Body of pancreas (tissue), 4 donors: Measurements from ENCODE around the gene CTXN1. TPM values are rescaled to one million over a fixed set of nuclear protein-coding genes. Genes with fewer than 3 reads are reported as not detected.
"Not testable (repeated sequence)": the region's sequence is repeated elsewhere in the genome, so short reads cannot be mapped to it uniquely, and the experiment has no call there.

Source experiments
- ATAC-seq: fragments of 150-250 bp; one replicate; pipeline ENCODE4 v1.9.1; 2016
- DNase-seq, 4 donors: peaks; one replicate each; pipeline ENCODE4 v3.0.0-alpha.2; 2019
- H3K27ac ChIP-seq, 4 donors: fragments of 200-600 bp; sonication (generic); 1 replicate in 3 of 4; 2 replicates in 1 of 4; pipeline versions ENCODE4 v1.5.1 to v1.6.1; 2016 to 2019; ENCODE audit warnings: mild to moderate bottlenecking in 1 of 4, mixed read lengths in 1 of 4, moderate library complexity in 1 of 4
- H3K27me3 ChIP-seq, 2 donors: fragments of 200-600 bp; sonication (generic); one replicate each; pipeline ENCODE4 v1.6.0; 2016; ENCODE audit warnings: mild to moderate bottlenecking in 1 of 2
- H3K36me3 ChIP-seq, 2 donors: fragments of 200-600 bp; sonication (generic); replicated peaks in 1 of 2; 2 replicates each; pipeline ENCODE4 v1.5.1; 2016; ENCODE audit warnings: low read depth in 2 of 2; ENCODE audit not compliant: insufficient read depth in 1 of 2
- H3K4me1 ChIP-seq: fragments of 200-600 bp; sonication (generic); one replicate; pipeline ENCODE4 v1.6.0; 2016
- H3K4me3 ChIP-seq, 2 donors: fragments of 200-600 bp; sonication (generic); 1 replicate in 1 of 2; 2 replicates in 1 of 2; pipeline ENCODE4 v1.5.1; 2016 to 2019
- H3K9me3 ChIP-seq, 3 donors: fragments of 200-600 bp; sonication (generic); 1 replicate in 2 of 3; 2 replicates in 1 of 3; pipeline ENCODE4 v1.5.1; 2016
- CTCF ChIP-seq, 7 experiments: fragments of 450-650 bp in 4 of 7; fragments of 200-600 bp in 3 of 7; sonication (generic) in 3 of 7; IDR thresholded peaks; one replicate each; pipeline ENCODE4 v1.5.1; 2016 to 2019; ENCODE audit warnings: antibody characterized with exemption in 7 of 7
- POLR2A ChIP-seq, 3 donors: fragments of 450-650 bp; IDR thresholded peaks; one replicate each; pipeline ENCODE4 v1.6.1; 2016; ENCODE audit warnings: antibody characterized with exemption in 3 of 3, mild to moderate bottlenecking in 2 of 3
- WGBS, 2 donors: methylation state at CpG; one replicate each; pipeline ENCODE4 v1.1.5; 2017; 5-methylcytosine and 5-hydroxymethylcytosine counted together
- intact Hi-C: fragments of 100-400 bp; cut with DNase I; formaldehyde crosslinking; loops from one replicate; pipeline ENCODE4 v1.15.1; 2023
- total RNA-seq, 2 donors: library from RNA; depleted of rRNA; stranded (reverse); fragments of >200 nt; gene quantifications; one replicate each; pipeline ENCODE4 v1.1.0, GENCODE V29; 2016

Gene CTXN1
- total RNA-seq, 2 donors from 2014 or later, result 5.7 to 10.2 TPM

DNA sequence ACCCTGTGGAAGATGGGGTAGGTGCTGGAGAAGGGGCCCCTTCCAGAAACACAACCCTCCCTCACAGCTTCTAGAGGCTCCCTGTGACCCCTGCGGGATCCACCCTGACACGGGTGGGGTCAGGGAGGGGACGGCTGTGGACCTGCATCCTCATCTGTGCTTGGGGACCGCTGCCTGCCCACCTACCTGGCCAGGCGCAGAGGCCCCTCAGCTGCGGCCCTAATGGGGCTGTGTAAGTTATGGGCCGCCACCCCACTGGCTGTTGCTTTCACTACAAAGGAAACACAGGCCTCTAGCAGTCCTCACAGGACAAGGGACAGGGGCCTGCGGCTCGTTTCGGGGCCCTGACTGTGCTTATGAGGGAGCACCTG lies 7.0 kb upstream of the CTXN1 start:
- Histone ChIP-seq H3K36me3 (peaks cover 5 to 28% of the 10 kb centered on the region in 2 donors), H3K27me3 (no peaks in the 10 kb centered on the region), H3K9me3 (no peaks in the 10 kb centered on the region), H3K27ac (no peak overlapping the region), H3K4me3 (no peak overlapping the region), H3K4me1 (peaks cover 7% of the 10 kb centered on the region)
- no peak for TF ChIP-seq POLR2A (IDR thresholded peaks at IDR 0.05)
- no peak for TF ChIP-seq CTCF (IDR thresholded peaks at IDR 0.05)
- WGBS, 2 donors, result 84 to 93% methylated on average over 3 to 10 of the region's 10 CpGs
- ATAC-seq, result no peak
- DNase-seq, result no peak
- intact Hi-C loops, result no loop called here

DNA sequence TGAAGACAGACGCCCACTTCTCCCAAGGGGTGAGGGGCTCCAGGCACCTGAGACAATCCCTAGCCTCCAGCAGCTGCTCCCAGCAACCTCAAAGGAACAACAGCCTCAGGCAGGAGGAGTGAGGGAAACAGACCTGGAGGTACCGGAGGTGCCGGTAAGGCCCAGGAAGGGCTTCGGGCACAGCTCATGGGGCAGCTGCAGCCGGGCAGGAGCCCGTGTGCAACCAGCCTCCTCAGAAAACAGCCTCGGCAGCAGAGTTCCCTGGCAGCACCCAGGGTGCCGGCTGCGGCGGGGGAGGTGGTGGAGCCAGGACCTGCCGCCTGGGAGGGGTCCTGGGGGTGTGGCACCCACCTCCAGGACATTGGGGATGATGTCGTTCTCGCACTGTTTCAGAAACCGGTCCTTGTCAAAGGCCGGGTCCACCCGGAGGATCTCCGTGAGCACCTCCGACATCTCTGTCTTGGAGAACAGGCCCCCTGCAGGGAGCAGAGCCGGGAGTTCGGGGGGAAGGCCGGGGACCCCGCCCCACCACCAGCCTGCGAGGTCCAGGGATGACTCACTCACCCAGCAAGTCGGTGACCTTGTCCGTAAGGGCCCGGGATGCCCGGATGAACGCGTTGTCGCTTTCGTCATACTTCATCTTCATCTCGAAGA lies 6.5 kb upstream of the CTXN1 start:
- Histone ChIP-seq H3K27me3 (no peaks in the 10 kb centered on the region), H3K36me3 (peaks cover 5 to 26% of the 10 kb centered on the region in 2 donors), H3K9me3 (no peaks in the 10 kb centered on the region), H3K4me3 (no peak overlapping the region), H3K4me1 (peaks cover 9% of the 10 kb centered on the region), H3K27ac (no peak overlapping the region)
- 91 to 94% methylated on average over 16 to 31 of the region's 32 CpGs for WGBS, 2 donors
- ATAC-seq (no peak), DNase-seq (no peak)
- TF ChIP-seq CTCF (IDR thresholded peaks at IDR 0.05), result no peak
- no peak for TF ChIP-seq POLR2A (IDR thresholded peaks at IDR 0.05)
- intact Hi-C loops, result no loop called here

DNA sequence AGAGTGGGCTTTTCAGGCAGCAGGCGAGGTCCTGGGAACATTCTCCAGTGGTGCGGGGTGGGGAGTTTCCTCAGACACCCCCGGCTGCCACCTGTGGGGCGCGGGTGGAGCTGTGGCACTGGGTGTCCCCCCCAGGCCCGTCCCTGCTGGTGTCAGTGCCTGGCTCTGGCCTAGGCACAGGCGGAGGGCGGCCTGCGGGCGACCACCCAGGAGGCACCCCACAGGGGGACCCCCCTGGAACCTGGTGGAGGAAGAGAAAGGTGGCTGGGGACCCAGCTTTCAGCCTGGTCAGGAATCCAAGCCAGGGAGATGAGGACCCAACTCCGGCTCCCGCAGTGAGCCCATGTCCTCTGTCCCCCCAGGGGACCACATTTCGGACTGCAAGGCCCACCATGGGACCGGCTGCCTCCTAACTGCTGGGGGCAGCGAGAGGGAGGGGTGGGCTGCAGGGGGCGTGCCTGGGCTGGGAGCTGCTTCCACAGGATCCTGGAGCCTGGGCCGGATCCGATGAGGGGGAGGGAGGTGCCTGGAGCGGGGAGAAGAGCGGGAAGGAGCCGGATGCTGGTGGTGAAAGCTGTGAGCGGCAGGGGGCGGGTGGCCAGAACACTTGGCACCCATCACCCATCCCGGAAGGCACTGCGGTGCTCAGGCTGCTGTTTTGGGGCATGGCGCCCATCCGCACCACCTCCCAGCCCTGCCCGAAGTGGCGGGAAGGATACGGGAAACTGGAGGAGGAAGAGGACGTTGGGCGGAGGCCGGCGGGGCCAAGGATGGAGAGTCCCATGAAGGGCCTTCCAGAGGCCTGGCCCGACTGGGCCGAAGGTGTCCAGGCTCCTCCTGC lies 5.5 kb upstream of the CTXN1 start:
- DNase-seq, result no peak
- Histone ChIP-seq H3K36me3 (peaks cover 5 to 23% of the 10 kb centered on the region in 2 donors), H3K27ac (no peak overlapping the region), H3K27me3 (no peaks in the 10 kb centered on the region), H3K9me3 (no peaks in the 10 kb centered on the region), H3K4me3 (no peak overlapping the region), H3K4me1 (peaks cover 14% of the 10 kb centered on the region)
- 89 to 93% methylated on average over 30 to 33 of the region's 36 CpGs for WGBS, 2 donors
- no peak for TF ChIP-seq CTCF (IDR thresholded peaks at IDR 0.05)
- TF ChIP-seq POLR2A (IDR thresholded peaks at IDR 0.05), result no peak
- ATAC-seq, result no peak
- intact Hi-C loops, result no loop called here

DNA sequence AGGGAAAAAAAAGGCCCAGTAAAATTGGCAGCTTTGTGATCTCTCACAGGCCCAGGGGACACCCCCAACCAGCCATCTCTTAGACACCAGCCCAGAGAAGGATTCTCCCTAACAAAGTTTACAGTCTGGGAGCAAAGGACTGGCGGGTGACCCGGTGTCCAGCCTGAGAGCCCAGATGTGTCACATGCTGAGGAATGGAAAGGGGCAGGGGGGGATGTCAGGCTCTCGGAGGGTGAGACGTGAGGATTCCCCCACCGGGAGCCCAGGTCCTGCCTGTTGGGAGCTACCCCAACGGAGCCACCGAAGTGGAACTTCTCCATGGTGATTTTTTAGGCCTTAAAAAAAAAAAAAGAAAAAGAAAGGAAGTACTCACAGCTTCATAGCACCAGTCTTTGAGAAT lies 4.8 kb upstream of the CTXN1 start:
- Histone ChIP-seq H3K27ac (no peak overlapping the region), H3K36me3 (peaks cover 5 to 23% of the 10 kb centered on the region in 2 donors), H3K27me3 (no peaks in the 10 kb centered on the region), H3K4me1 (peaks cover 18% of the 10 kb centered on the region), H3K4me3 (no peak overlapping the region), H3K9me3 (no peaks in the 10 kb centered on the region)
- 80 to 87% methylated on average over 7 of the region's 7 CpGs for WGBS, 2 donors
- peak in 1 of 4 donors; percentile 9 for DNase-seq
- intact Hi-C loops, result no loop called here
- TF ChIP-seq CTCF (IDR thresholded peaks at IDR 0.05) (no peak), POLR2A (IDR thresholded peaks at IDR 0.05) (no peak)
- ATAC-seq, result no peak

DNA sequence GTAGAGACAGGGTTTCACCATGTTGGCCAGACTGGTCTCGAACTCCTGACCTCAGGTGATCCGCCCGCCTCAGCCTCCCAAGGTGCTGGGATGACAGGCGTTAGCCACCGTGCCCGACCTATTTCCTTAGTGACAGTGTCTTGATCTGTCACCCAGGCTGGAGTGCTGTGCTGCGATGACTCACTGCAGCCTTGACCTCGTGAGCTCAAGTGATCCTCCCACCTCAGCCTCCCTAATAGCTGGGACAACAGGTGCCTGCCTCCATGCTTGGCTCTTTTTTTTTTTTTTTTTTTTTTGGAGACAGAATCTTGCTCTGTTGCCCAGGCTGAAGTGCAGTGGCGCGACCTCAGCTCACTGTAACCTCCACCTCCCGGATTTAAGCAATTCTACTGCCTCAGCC lies 4.1 kb upstream of the CTXN1 start:
- ATAC-seq, H3K4me3 ChIP-seq, DNase-seq, H3K9me3 ChIP-seq, intact Hi-C loops, H3K27me3 ChIP-seq: not testable (repeated sequence)
- 88 to 93% methylated on average over 11 of the region's 11 CpGs for WGBS, 2 donors
- Histone ChIP-seq H3K4me1 (peaks cover 24% of the 10 kb centered on the region), H3K36me3 (peaks cover 5 to 20% of the 10 kb centered on the region in 2 donors), H3K27ac (peak overlapping the region in 1 of 4 donors; percentile 56)
